A673 (cell line): ENCODE measurements around the gene CYP24A1.

Experiments
- EZH2 ChIP-seq: fragments of 200-600 bp; sonication (generic); IDR thresholded peaks from 2 replicates; pipeline ENCODE4 v1.6.1; 2017; ENCODE audit warnings: borderline replicate concordance, low read depth, mild to moderate bottlenecking, mixed read lengths, antibody characterized with exemption, low read length; ENCODE audit not compliant: poor library complexity, severe bottlenecking
- TF ChIP-seq, protein P1 (sequence below): fragments of 300-800, 200-600 bp; sonication (generic); conservative IDR thresholded peaks from 2 replicates; pipeline ENCODE4 v1.5.1; 2017; ENCODE audit warnings: low read depth, mild to moderate bottlenecking, antibody characterized with exemption, low read length, moderate library complexity, mixed read lengths

DNA sequence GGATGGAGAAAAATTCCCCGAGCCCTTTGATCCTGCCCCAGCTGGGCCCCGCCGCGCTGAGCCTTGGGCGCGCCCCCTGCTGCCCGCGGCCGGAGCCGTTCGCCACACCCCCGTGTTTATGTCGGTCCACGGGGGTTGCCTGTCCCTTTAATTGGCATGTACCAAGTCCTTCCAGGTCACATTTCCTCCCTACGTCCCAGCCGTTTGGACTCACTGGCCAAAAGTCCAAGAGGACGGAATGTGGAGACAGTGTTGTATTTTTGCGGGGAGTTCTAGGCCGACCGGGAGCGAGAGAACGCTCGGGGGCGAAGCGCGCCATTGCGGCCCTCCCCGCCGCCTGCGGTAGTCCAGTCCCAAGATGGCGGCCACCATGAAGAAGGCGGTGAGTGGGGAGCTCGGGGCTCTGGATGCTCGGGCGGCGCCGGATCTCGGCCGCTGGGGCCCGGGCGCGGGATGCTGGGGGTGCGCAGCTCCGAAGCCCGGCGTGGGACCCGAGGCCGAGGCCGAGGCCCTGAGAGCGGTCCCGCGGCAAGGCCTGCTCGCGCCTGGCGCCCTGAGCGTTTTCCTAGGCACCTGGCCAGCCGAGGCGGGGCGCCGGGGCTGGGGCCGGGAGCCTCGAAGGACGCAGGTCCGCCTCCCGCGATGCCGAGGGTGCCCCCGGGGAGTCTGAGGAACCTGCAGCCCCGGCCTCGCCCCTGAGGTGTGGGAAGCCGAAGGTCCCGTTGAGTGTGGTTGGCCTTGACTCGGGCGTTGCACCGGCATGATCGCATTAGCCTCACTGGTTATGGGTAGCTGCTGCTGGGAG, 34.2 kb upstream of the CYP24A1 start, which contains the start of gene PFDN4:
- no peak for TF ChIP-seq EZH2
- TF ChIP-seq, protein P1, sequence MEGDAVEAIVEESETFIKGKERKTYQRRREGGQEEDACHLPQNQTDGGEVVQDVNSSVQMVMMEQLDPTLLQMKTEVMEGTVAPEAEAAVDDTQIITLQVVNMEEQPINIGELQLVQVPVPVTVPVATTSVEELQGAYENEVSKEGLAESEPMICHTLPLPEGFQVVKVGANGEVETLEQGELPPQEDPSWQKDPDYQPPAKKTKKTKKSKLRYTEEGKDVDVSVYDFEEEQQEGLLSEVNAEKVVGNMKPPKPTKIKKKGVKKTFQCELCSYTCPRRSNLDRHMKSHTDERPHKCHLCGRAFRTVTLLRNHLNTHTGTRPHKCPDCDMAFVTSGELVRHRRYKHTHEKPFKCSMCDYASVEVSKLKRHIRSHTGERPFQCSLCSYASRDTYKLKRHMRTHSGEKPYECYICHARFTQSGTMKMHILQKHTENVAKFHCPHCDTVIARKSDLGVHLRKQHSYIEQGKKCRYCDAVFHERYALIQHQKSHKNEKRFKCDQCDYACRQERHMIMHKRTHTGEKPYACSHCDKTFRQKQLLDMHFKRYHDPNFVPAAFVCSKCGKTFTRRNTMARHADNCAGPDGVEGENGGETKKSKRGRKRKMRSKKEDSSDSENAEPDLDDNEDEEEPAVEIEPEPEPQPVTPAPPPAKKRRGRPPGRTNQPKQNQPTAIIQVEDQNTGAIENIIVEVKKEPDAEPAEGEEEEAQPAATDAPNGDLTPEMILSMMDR: peak; percentile 89
